Liver (tissue), 3 donors: ENCODE data around the gene STH.

ENCODE experiments used
- ATF3 ChIP-seq: IDR thresholded peaks from 2 replicates; pipeline ENCODE4 v1.6.1; 2016; ENCODE audit warnings: antibody characterized with exemption
- CTCF ChIP-seq: fragments of 150-350 bp; IDR thresholded peaks from 2 replicates; pipeline ENCODE4 v1.5.1; 2017; ENCODE audit warnings: improper control_type of control experiment, low read depth, low read length; ENCODE audit not compliant: missing input control
- EGR1 ChIP-seq, 2 donors: IDR thresholded peaks; 2 replicates each; pipeline ENCODE4 v1.6.1; 2016 to 2018; ENCODE audit warnings: antibody characterized with exemption in 2 of 2, low read depth in 2 of 2
- FOXA1 ChIP-seq: IDR thresholded peaks from 2 replicates; pipeline ENCODE4 v1.6.1; 2016; ENCODE audit warnings: antibody characterized with exemption
- GABPA ChIP-seq, 2 donors: IDR thresholded peaks in 1 of 2; conservative IDR thresholded peaks in 1 of 2; 2 replicates each; pipeline ENCODE4 v1.6.1; 2016; ENCODE audit warnings: antibody characterized with exemption in 2 of 2, mild to moderate bottlenecking in 1 of 2, moderate library complexity in 1 of 2
- HNF4A ChIP-seq, 2 donors: conservative IDR thresholded peaks; 2 replicates each; pipeline ENCODE4 v1.6.1; 2016; ENCODE audit warnings: antibody characterized with exemption in 2 of 2, mild to moderate bottlenecking in 2 of 2
- JUND ChIP-seq, 2 donors: IDR thresholded peaks; 2 replicates each; pipeline ENCODE4 v1.6.1; 2016; ENCODE audit warnings: antibody characterized with exemption in 2 of 2
- RAD21 ChIP-seq, 2 donors: IDR thresholded peaks; 2 replicates each; pipeline ENCODE4 v1.6.1; 2016; ENCODE audit warnings: antibody characterized with exemption in 2 of 2, mild to moderate bottlenecking in 2 of 2
- REST ChIP-seq: IDR thresholded peaks from 2 replicates; pipeline ENCODE4 v1.6.1; 2016; ENCODE audit warnings: antibody characterized with exemption, mild to moderate bottlenecking
- SP1 ChIP-seq: IDR thresholded peaks from 2 replicates; pipeline ENCODE4 v1.6.1; 2018; ENCODE audit warnings: antibody characterized with exemption, mild to moderate bottlenecking
- TAF1 ChIP-seq: conservative IDR thresholded peaks from 2 replicates; pipeline ENCODE4 v1.6.1; 2016; ENCODE audit warnings: antibody characterized with exemption, mild to moderate bottlenecking
- YY1 ChIP-seq: IDR thresholded peaks from 2 replicates; pipeline ENCODE4 v1.6.1; 2016; ENCODE audit warnings: antibody characterized with exemption, mild to moderate bottlenecking
- ZBTB33 ChIP-seq: IDR thresholded peaks from 2 replicates; pipeline ENCODE4 v1.6.1; 2016; ENCODE audit warnings: antibody characterized with exemption
- donor health status: healthy.
- donor health status: healthy.

GRCh38 chr17:46036491-46036890, 37.4 kb downstream of the STH start:
- no peak for TF ChIP-seq CTCF
- no peak for TF ChIP-seq ATF3
- no peak for TF ChIP-seq REST
- TF ChIP-seq EGR1 (IDR thresholded peaks at IDR 0.05; ENCODE audit: low read depth in 2 of 2), result no peak
- TF ChIP-seq TAF1, result no peak
- no peak for TF ChIP-seq JUND (IDR thresholded peaks at IDR 0.05)
- no peak for TF ChIP-seq YY1
- TF ChIP-seq RAD21 (IDR thresholded peaks at IDR 0.05), result no peak
- no peak for TF ChIP-seq SP1
- no peak for TF ChIP-seq FOXA1
- TF ChIP-seq ZBTB33, result no peak
- no peak for TF ChIP-seq HNF4A (conservative IDR thresholded peaks at IDR 0.05)
- TF ChIP-seq GABPA (IDR thresholded peaks at IDR 0.05 in 1 of 2, conservative IDR thresholded peaks at IDR 0.05 in 1 of 2), result no peak
